GM23248 (cell line): ENCODE results near the gene SYNPO.

Experiments used
- EZH2 ChIP-seq: fragments of 200-600 bp; sonication (generic); IDR thresholded peaks from 2 replicates; pipeline ENCODE4 v1.6.1; 2018; ENCODE audit warnings: antibody characterized with exemption, mild to moderate bottlenecking; ENCODE audit not compliant: insufficient read depth, poor library complexity, severe bottlenecking
- EZH2phosphoT487 ChIP-seq: fragments of 200-600 bp; sonication (generic); IDR thresholded peaks from 2 replicates; pipeline ENCODE4 v1.6.1; 2018; ENCODE audit warnings: antibody characterized with exemption, moderate library complexity, mild to moderate bottlenecking, low read depth; ENCODE audit not compliant: insufficient read depth

DNA sequence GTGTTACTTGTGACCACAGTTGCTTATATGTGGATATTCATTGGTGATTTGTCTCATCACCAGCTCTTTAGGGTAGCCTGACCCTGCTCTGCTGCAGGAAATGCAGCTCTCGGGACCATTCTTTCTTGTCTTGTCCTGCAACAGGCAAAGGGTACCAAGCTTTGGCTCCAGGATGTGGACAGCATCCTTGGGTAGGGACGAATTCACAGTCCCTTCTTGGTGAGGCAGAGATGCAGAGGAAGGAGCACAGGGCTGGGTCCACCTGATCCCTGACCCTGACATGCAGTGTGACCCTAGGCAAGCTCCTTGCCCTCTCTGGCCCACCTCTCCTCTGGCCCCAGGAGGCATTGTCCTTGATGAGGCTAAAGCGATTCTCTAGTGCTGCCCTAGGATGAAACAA lies 37.0 kb upstream of the SYNPO start:
- TF ChIP-seq EZH2 = no peak
- no peak for TF ChIP-seq EZH2phosphoT487
